GM06990 (cell line): ENCODE results near the gene HOXC4.
A peak's percentile ranks its signal among the peaks of the same experiment; 100 is the strongest.

ENCODE experiments used
- DNase-seq: peaks from one replicate; pipeline ENCODE4 v3.0.0-alpha.2; 2011; ENCODE audit not compliant: insufficient read length; ENCODE audit errors: extremely low read depth
- H3K27me3 ChIP-seq: replicated peaks from 2 replicates; pipeline ENCODE4 v1.6.0; 2011; ENCODE audit warnings: low read length; ENCODE audit not compliant: control insufficient read depth, insufficient read depth
- H3K36me3 ChIP-seq: 2 replicates; pipeline ENCODE4 v1.5.1; 2011; ENCODE audit warnings: low read length; ENCODE audit not compliant: control insufficient read depth, insufficient read depth
- H3K4me3 ChIP-seq: replicated peaks from 2 replicates; pipeline ENCODE4 v1.5.1; 2011; ENCODE audit warnings: low read depth, mild to moderate bottlenecking, control low read depth, low read length
- CTCF ChIP-seq: IDR thresholded peaks from 2 replicates; pipeline ENCODE4 v1.5.1; 2011; ENCODE audit warnings: low read length, control low read depth, mild to moderate bottlenecking, inconsistent platforms; ENCODE audit not compliant: insufficient read depth, poor library complexity, severe bottlenecking

HOXC4 gene

GRCh38 chr12:54027442-54027786, 26.2 kb upstream of the HOXC4 start:
- Histone ChIP-seq H3K4me3 (no peak overlapping the region), H3K36me3 (no peaks in the 10 kb centered on the region), H3K27me3 (peaks cover 2% of the 10 kb centered on the region; the same call in 1 of the 2 replicates)
- TF ChIP-seq CTCF: no peak
- DNase-seq: no peak

- no peaks in the 10 kb centered on the region for H3K36me3 ChIP-seq
- H3K4me3 ChIP-seq: peak within 1 kb of the TSS; percentile 59
- no peak for TF ChIP-seq CTCF
- DNase-seq: no peak
- peaks cover 2% of the 10 kb centered on the region; the same call in 1 of the 2 replicates for H3K27me3 ChIP-seq
Observed at GRCh38 chr12:54028314-54029201, 25.1 kb upstream of the HOXC4 start, which contains the start of gene HOXC6. Gene HOXC6 (plus strand): TSS chr12:54028440. CDS start chr12:54028522, 82 bp downstream.

GRCh38 chr12:54029529-54030441, 23.9 kb upstream of the HOXC4 start:
- Histone ChIP-seq H3K36me3 (no peaks in the 10 kb centered on the region), H3K27me3 (peaks cover 2% of the 10 kb centered on the region; the same call in 1 of the 2 replicates), H3K4me3 (no peak overlapping the region)
- no peak for TF ChIP-seq CTCF
- no peak for DNase-seq

GRCh38 chr12:54030442-54030801, 23.2 kb upstream of the HOXC4 start:
- DNase-seq: no peak
- no peak for TF ChIP-seq CTCF
- no peak overlapping the region for H3K4me3 ChIP-seq
- H3K36me3 ChIP-seq: no peaks in the 10 kb centered on the region
- peaks cover 2% of the 10 kb centered on the region; the same call in 1 of the 2 replicates for H3K27me3 ChIP-seq

- Histone ChIP-seq H3K36me3 (no peaks in the 10 kb centered on the region), H3K4me3 (no peak overlapping the region), H3K27me3 (peaks cover 2% of the 10 kb centered on the region; the same call in 1 of the 2 replicates)
- TF ChIP-seq CTCF: no peak
- no peak for DNase-seq
Observed at GRCh38 chr12:54030889-54031471, 22.7 kb upstream of the HOXC4 start.
